Right atrium auricular region (tissue), 2 donors: Measurements from ENCODE around the gene GGPS1. TPM values are rescaled to one million over a fixed set of nuclear protein-coding genes. Genes with fewer than 3 reads are reported as not detected.

ENCODE experiments used
- DNase-seq: peaks from one replicate; pipeline ENCODE4 v3.0.0-alpha.2; 2019; ENCODE audit warnings: low spot score
- H3K27ac ChIP-seq, 2 donors: fragments of 200-600 bp; sonication (generic); 1 replicate in 1 of 2; 2 replicates in 1 of 2; pipeline ENCODE4 v1.5.1; 2016 to 2019
- H3K27me3 ChIP-seq, 2 donors: fragments of 200-600 bp; sonication (generic); one replicate each; pipeline versions ENCODE4 v1.5.1 to v1.6.0; 2017 to 2019
- H3K36me3 ChIP-seq: fragments of 200-600 bp; sonication (generic); one replicate; pipeline ENCODE4 v1.5.1; 2016
- H3K4me1 ChIP-seq, 2 donors: fragments of 200-600 bp; sonication (generic); one replicate each; pipeline versions ENCODE4 v1.5.1 to v1.6.0; 2017 to 2019
- H3K4me3 ChIP-seq, 2 donors: fragments of 200-600 bp; sonication (generic); 1 replicate in 1 of 2; 2 replicates in 1 of 2; pipeline ENCODE4 v1.5.1; 2017 to 2019; ENCODE audit warnings: mild to moderate bottlenecking in 1 of 2, moderate library complexity in 1 of 2
- H3K9me3 ChIP-seq, 2 donors: fragments of 200-600 bp; sonication (generic); one replicate each; pipeline ENCODE4 v1.5.1; 2019
- CTCF ChIP-seq, 2 donors: fragments of 200-600 bp; sonication (generic); IDR thresholded peaks; one replicate each; pipeline ENCODE4 v1.5.1; 2019; ENCODE audit warnings: antibody characterized with exemption in 2 of 2
- total RNA-seq, 2 donors: library from RNA; depleted of rRNA; stranded (reverse); fragments of >200 nt; gene quantifications; one replicate each; pipeline ENCODE4 v1.1.0, GENCODE V29; 2016

The GGPS1 gene
- total RNA-seq, 2 donors from 2014 or later: 13.4 to 18.9 TPM

GRCh38 chr1:235286667-235287066 lies 41.7 kb upstream of the GGPS1 start:
- Histone ChIP-seq H3K27me3 (no peaks in the 10 kb centered on the region), H3K4me1 (peaks cover 0 to 14% of the 10 kb centered on the region in 2 donors), H3K36me3 (no peaks in the 10 kb centered on the region), H3K4me3 (no peak overlapping the region), H3K27ac (no peak overlapping the region), H3K9me3 (no peaks in the 10 kb centered on the region)
- no peak for DNase-seq
- no peak for TF ChIP-seq CTCF (IDR thresholded peaks at IDR 0.05)

- H3K4me3 ChIP-seq: no peak overlapping the region
- H3K36me3 ChIP-seq: no peaks in the 10 kb centered on the region
- no peak overlapping the region for H3K27ac ChIP-seq
- DNase-seq: no peak
- no peaks in the 10 kb centered on the region for H3K9me3 ChIP-seq
- no peaks in the 10 kb centered on the region for H3K27me3 ChIP-seq
- peaks cover 0 to 14% of the 10 kb centered on the region in 2 donors for H3K4me1 ChIP-seq
- TF ChIP-seq CTCF (IDR thresholded peaks at IDR 0.05): no peak
Measured at GRCh38 chr1:235287208-235287882, 41.0 kb upstream of the GGPS1 start.

- DNase-seq: no peak
- TF ChIP-seq CTCF (IDR thresholded peaks at IDR 0.05): no peak
- no peak overlapping the region for H3K27ac ChIP-seq
- no peaks in the 10 kb centered on the region for H3K36me3 ChIP-seq
- no peak overlapping the region for H3K4me3 ChIP-seq
- H3K27me3 ChIP-seq: no peaks in the 10 kb centered on the region
- H3K9me3 ChIP-seq: no peaks in the 10 kb centered on the region
- H3K4me1 ChIP-seq: peaks cover 0 to 11% of the 10 kb centered on the region in 2 donors
Measured at GRCh38 chr1:235289859-235290739, 38.3 kb upstream of the GGPS1 start.

GRCh38 chr1:235290740-235291502 lies 37.4 kb upstream of the GGPS1 start:
- Histone ChIP-seq H3K4me1 (peaks cover 0 to 11% of the 10 kb centered on the region in 2 donors), H3K27me3 (no peaks in the 10 kb centered on the region), H3K9me3 (no peaks in the 10 kb centered on the region), H3K4me3 (no peak overlapping the region), H3K36me3 (no peaks in the 10 kb centered on the region), H3K27ac (no peak overlapping the region)
- TF ChIP-seq CTCF (IDR thresholded peaks at IDR 0.05): no peak
- DNase-seq: no peak

- no peak for DNase-seq
- no peaks in the 10 kb centered on the region for H3K27me3 ChIP-seq
- H3K9me3 ChIP-seq: no peaks in the 10 kb centered on the region
- peaks cover 0 to 4% of the 10 kb centered on the region in 2 donors for H3K4me1 ChIP-seq
- H3K4me3 ChIP-seq: no peak overlapping the region
- H3K27ac ChIP-seq: no peak overlapping the region
- H3K36me3 ChIP-seq: no peaks in the 10 kb centered on the region
- TF ChIP-seq CTCF (IDR thresholded peaks at IDR 0.05): no peak
Measured at GRCh38 chr1:235291599-235292091, 36.7 kb upstream of the GGPS1 start.
